Measurements from ENCODE around the gene OFD1.

DNA sequence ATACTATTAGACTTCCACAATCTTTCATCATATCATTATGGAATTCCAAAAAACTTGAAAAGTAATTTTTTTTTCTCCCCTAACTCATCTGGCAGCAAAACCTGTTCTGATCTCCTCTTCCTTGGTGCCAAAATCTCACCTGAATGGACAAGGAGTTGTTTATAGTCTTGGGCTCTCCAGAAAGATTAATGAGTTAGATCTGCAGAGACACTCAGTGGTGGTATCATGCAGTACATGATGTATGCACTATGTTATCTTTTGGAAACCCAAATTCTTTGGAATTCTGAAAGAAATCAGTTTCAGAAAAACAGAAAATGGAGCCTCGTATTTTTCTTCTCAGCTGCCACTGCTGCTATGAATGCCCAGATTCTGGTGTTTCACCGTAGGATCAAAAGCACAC is 70.7 kb downstream of the OFD1 start:
- TF ChIP-seq ZSCAN20 (CRISPR knock-in tag; IDR thresholded peaks at IDR 0.05) (no peak), ZNF302 (CRISPR knock-in tag; IDR thresholded peaks at IDR 0.05) (no peak), ZFP36 (IDR thresholded peaks at IDR 0.05; ENCODE audit: borderline replicate concordance, partially characterized antibody) (no peak), MAZ (IDR thresholded peaks at IDR 0.05; ENCODE audit: borderline replicate concordance, low read depth, low read length) (no peak), POLR2A (IDR thresholded peaks at IDR 0.05; ENCODE audit: low read length) (no peak), RAD21 (conservative IDR thresholded peaks at IDR 0.05 in 1 of 2, IDR thresholded peaks at IDR 0.05 in 1 of 2) (no peak), CHD2 (IDR thresholded peaks at IDR 0.05; ENCODE audit: low read length, partially characterized antibody) (no peak)
- TF ChIP-seq, protein P1, sequence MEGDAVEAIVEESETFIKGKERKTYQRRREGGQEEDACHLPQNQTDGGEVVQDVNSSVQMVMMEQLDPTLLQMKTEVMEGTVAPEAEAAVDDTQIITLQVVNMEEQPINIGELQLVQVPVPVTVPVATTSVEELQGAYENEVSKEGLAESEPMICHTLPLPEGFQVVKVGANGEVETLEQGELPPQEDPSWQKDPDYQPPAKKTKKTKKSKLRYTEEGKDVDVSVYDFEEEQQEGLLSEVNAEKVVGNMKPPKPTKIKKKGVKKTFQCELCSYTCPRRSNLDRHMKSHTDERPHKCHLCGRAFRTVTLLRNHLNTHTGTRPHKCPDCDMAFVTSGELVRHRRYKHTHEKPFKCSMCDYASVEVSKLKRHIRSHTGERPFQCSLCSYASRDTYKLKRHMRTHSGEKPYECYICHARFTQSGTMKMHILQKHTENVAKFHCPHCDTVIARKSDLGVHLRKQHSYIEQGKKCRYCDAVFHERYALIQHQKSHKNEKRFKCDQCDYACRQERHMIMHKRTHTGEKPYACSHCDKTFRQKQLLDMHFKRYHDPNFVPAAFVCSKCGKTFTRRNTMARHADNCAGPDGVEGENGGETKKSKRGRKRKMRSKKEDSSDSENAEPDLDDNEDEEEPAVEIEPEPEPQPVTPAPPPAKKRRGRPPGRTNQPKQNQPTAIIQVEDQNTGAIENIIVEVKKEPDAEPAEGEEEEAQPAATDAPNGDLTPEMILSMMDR (IDR thresholded peaks at IDR 0.05): no peak

Data from A549 (cell line).